ENCODE data around the gene CEBPG. TPM values are rescaled to one million over a fixed set of nuclear protein-coding genes. Genes with fewer than 3 reads are reported as not detected.

CEBPG gene
- total RNA-seq, 3 donors from 2014 or later, result 47.8 to 68.5 (median 58.2) TPM

GRCh38 chr19:33399745-33400681 is 26.5 kb downstream of the CEBPG start:
- no peak overlapping the region for H3K4me3 ChIP-seq
- intact Hi-C loops (cut with DNase I, micrococcal nuclease), result loop anchor here in 1 of 2 donors (5.0 kb wide), 1 partner anchor 158 kb away; no protein-coding TSS in a partner anchor
- TF ChIP-seq CTCF (IDR thresholded peaks at IDR 0.05), result no peak
- DNase-seq (peak in 2 of 3 donors; percentile 17 to 45), ATAC-seq (no peak)
- H3K36me3 ChIP-seq (ENCODE audit: low read depth), result no peaks in the 10 kb centered on the region
- H3K9me3 ChIP-seq, result no peaks in the 10 kb centered on the region
- peaks cover 2% of the 10 kb centered on the region for H3K4me1 ChIP-seq (ENCODE audit: low read depth)

GRCh38 chr19:33400856-33401682 is 27.6 kb downstream of the CEBPG start:
- ATAC-seq, result no peak
- intact Hi-C loops (cut with DNase I, micrococcal nuclease), result loop anchor here in 1 of 2 donors (5.0 kb wide), 1 partner anchor 159 kb away; no protein-coding TSS in a partner anchor
- Histone ChIP-seq H3K36me3 (ENCODE audit: low read depth) (no peaks in the 10 kb centered on the region), H3K4me1 (ENCODE audit: low read depth) (no peaks in the 10 kb centered on the region), H3K9me3 (no peaks in the 10 kb centered on the region), H3K4me3 (no peak overlapping the region)
- no peak for TF ChIP-seq CTCF (IDR thresholded peaks at IDR 0.05)
- DNase-seq, result peak in 1 of 3 donors; percentile 35

GRCh38 chr19:33401683-33402420 is 28.3 kb downstream of the CEBPG start:
- TF ChIP-seq CTCF (IDR thresholded peaks at IDR 0.05), result no peak
- H3K4me3 ChIP-seq, result no peak overlapping the region
- no peaks in the 10 kb centered on the region for H3K36me3 ChIP-seq (ENCODE audit: low read depth)
- intact Hi-C loops (cut with DNase I, micrococcal nuclease), result loop anchor here in 1 of 2 donors (5.0 kb wide), 1 partner anchor 160 kb away; no protein-coding TSS in a partner anchor
- DNase-seq (peak in 1 of 3 donors; percentile 48), ATAC-seq (no peak)
- H3K9me3 ChIP-seq, result no peaks in the 10 kb centered on the region
- no peaks in the 10 kb centered on the region for H3K4me1 ChIP-seq (ENCODE audit: low read depth)

GRCh38 chr19:33402421-33403220 is 29.1 kb downstream of the CEBPG start:
- no peak for TF ChIP-seq CTCF (IDR thresholded peaks at IDR 0.05)

More at GRCh38 chr19:33402421-33403220, 29.1 kb downstream of the CEBPG start:
- ATAC-seq (peak; percentile 43), DNase-seq (peak; percentile 50 to 64 (median 56))
- H3K9me3 ChIP-seq, result no peaks in the 10 kb centered on the region
- H3K4me3 ChIP-seq, result no peak overlapping the region
- no peaks in the 10 kb centered on the region for H3K36me3 ChIP-seq (ENCODE audit: low read depth)
- intact Hi-C loops (cut with DNase I, micrococcal nuclease), result loop anchor here in 1 of 2 donors (5.0 kb wide), 1 partner anchor 160 kb away; no protein-coding TSS in a partner anchor
- no peaks in the 10 kb centered on the region for H3K4me1 ChIP-seq (ENCODE audit: low read depth)

Data from mucosa of descending colon (tissue), 3 donors.